SK-N-SH treated with all-trans-retinoic acid at 6 μM for 48 hours (cell line): ENCODE data around the gene TRPV5.

ENCODE experiments used
- ARNTL ChIP-seq: fragments of 450-650 bp; formaldehyde crosslinking; IDR thresholded peaks from 2 replicates; pipeline ENCODE4 v1.5.0; 2020; ENCODE audit warnings: low read depth, mild to moderate bottlenecking, moderate library complexity, borderline replicate concordance
- ESRRG ChIP-seq: fragments of 250-450 bp; sonication (Bioruptor Pico); IDR thresholded peaks from 2 replicates; pipeline ENCODE4 v1.6.1; 2021; ENCODE audit warnings: mild to moderate bottlenecking
- RARB ChIP-seq: fragments of 250-450 bp; sonication (Bioruptor Pico); IDR thresholded peaks from 2 replicates; pipeline ENCODE4 v1.8.0; 2021; ENCODE audit warnings: mild to moderate bottlenecking, moderate library complexity
- TCF4 ChIP-seq: fragments of 250-450 bp; sonication (Bioruptor Pico); IDR thresholded peaks from 2 replicates; pipeline ENCODE4 v1.8.0; 2021; ENCODE audit warnings: mild to moderate bottlenecking, moderate library complexity, borderline replicate concordance
- TF ChIP-seq, protein P1 (sequence below): fragments of 250-450 bp; sonication (Bioruptor Pico); IDR thresholded peaks from 2 replicates; pipeline ENCODE4 v1.5.1; 2020; ENCODE audit warnings: low read depth, mild to moderate bottlenecking, moderate library complexity

DNA sequence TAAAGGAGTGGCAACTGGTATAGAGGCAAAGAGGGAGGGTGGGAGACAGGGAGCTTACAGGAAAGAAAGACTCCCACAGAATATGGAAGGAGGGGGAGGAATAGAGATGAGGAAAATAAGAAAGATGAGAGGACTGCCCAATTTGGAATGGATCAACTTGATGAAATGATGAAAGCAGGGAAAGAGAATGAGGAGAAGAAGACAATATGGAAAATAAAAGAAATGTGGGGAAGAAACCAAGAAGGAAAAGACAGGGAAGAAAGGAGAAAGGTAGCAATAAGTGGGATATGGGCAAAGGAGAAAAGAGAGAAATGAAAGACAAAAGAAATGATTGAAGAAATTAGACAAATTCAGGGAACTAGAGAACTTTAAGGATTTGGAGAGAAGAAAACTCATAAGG, 25.7 kb upstream of the TRPV5 start:
- TF ChIP-seq ESRRG (CRISPR knock-in tag): no peak
- TF ChIP-seq ARNTL (CRISPR knock-in tag): no peak
- TF ChIP-seq, protein P1, sequence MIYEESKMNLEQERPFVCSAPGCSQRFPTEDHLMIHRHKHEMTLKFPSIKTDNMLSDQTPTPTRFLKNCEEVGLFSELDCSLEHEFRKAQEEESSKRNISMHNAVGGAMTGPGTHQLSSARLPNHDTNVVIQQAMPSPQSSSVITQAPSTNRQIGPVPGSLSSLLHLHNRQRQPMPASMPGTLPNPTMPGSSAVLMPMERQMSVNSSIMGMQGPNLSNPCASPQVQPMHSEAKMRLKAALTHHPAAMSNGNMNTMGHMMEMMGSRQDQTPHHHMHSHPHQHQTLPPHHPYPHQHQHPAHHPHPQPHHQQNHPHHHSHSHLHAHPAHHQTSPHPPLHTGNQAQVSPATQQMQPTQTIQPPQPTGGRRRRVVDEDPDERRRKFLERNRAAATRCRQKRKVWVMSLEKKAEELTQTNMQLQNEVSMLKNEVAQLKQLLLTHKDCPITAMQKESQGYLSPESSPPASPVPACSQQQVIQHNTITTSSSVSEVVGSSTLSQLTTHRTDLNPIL (CRISPR knock-in tag): no peak
- TF ChIP-seq TCF4: no peak
- no peak for TF ChIP-seq RARB (CRISPR knock-in tag)
